Measurements from ENCODE around the gene FMNL2.

FMNL2 gene

DNA sequence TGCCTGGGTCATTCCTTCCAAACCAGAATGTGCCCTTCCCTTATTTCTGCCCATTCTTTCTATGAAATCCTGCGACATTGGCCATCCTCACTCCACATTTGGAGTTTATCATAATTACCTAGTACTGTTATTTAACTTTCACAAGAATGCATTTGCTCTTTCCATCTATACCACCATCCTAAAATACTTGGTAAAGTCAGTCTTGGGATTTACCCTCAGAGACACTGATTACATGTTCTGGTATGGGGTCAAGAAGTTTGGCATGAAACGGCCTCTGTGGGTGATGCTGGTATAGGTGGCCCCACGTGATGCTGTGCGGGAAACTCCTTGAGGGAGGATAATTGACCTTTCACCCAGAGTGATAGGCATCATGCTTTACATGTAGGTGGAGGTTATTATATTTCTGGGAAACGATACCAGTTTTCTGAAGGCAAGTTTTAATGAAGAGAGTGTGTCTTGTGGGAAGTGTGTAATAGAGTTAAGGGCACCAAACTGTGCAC lies 123.5 kb downstream of the FMNL2 start:
- H3K36me3 ChIP-seq (replicated peaks; ENCODE audit: insufficient read depth, low read length) = no peaks in the 10 kb centered on the region
- no peaks in the 10 kb centered on the region for H4K20me1 ChIP-seq (ENCODE audit: insufficient read depth, low read length)
- no peaks in the 10 kb centered on the region for H3K9me3 ChIP-seq (replicated peaks; ENCODE audit: insufficient read depth, low read length)
- H3K27me3 ChIP-seq (replicated peaks; ENCODE audit: insufficient read depth, low read length) = no peaks in the 10 kb centered on the region
- no peaks in the 10 kb centered on the region for H3K9me2 ChIP-seq (replicated peaks; ENCODE audit: insufficient read depth, low read length)
- H3K79me2 ChIP-seq (ENCODE audit: low read length) = no peaks in the 10 kb centered on the region
- H3F3A ChIP-seq (ENCODE audit: insufficient read depth, low read length) = no peaks in the 10 kb centered on the region
- H3K4me2 ChIP-seq (ENCODE audit: low read depth, low read length) = no peak overlapping the region
- no peaks in the 10 kb centered on the region for H3K4me1 ChIP-seq (ENCODE audit: low read length)
- no peak for DNase-seq
- H3K9ac ChIP-seq (ENCODE audit: low read length) = no peak overlapping the region
- no peak for TF ChIP-seq EZH2phosphoT487 (IDR thresholded peaks at IDR 0.05; ENCODE audit: low read length)
- TF ChIP-seq EZH2 (optimal IDR thresholded peaks at IDR 0.05; ENCODE audit: low read depth, low read length) = no peak
- TF ChIP-seq, protein P1, sequence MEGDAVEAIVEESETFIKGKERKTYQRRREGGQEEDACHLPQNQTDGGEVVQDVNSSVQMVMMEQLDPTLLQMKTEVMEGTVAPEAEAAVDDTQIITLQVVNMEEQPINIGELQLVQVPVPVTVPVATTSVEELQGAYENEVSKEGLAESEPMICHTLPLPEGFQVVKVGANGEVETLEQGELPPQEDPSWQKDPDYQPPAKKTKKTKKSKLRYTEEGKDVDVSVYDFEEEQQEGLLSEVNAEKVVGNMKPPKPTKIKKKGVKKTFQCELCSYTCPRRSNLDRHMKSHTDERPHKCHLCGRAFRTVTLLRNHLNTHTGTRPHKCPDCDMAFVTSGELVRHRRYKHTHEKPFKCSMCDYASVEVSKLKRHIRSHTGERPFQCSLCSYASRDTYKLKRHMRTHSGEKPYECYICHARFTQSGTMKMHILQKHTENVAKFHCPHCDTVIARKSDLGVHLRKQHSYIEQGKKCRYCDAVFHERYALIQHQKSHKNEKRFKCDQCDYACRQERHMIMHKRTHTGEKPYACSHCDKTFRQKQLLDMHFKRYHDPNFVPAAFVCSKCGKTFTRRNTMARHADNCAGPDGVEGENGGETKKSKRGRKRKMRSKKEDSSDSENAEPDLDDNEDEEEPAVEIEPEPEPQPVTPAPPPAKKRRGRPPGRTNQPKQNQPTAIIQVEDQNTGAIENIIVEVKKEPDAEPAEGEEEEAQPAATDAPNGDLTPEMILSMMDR (IDR thresholded peaks at IDR 0.05; ENCODE audit: low read length) = no peak
- no peak overlapping the region for H3K27ac ChIP-seq (ENCODE audit: low read length)
- H2AFZ ChIP-seq (ENCODE audit: low read length) = no peak overlapping the region
- H3K4me3 ChIP-seq (ENCODE audit: low read length) = no peak overlapping the region

- no peaks in the 10 kb centered on the region for H3F3A ChIP-seq (ENCODE audit: insufficient read depth, low read length)
- H3K4me2 ChIP-seq (ENCODE audit: low read depth, low read length) = no peak overlapping the region
- H3K9me2 ChIP-seq (replicated peaks; ENCODE audit: insufficient read depth, low read length) = no peaks in the 10 kb centered on the region
- no peaks in the 10 kb centered on the region for H4K20me1 ChIP-seq (ENCODE audit: insufficient read depth, low read length)
- no peak overlapping the region for H2AFZ ChIP-seq (ENCODE audit: low read length)
- no peak for DNase-seq
- no peaks in the 10 kb centered on the region for H3K9me3 ChIP-seq (replicated peaks; ENCODE audit: insufficient read depth, low read length)
- H3K79me2 ChIP-seq (ENCODE audit: low read length) = no peaks in the 10 kb centered on the region
- H3K9ac ChIP-seq (ENCODE audit: low read length) = no peak overlapping the region
- TF ChIP-seq, protein P1 (IDR thresholded peaks at IDR 0.05; ENCODE audit: low read length) = no peak
- TF ChIP-seq EZH2phosphoT487 (IDR thresholded peaks at IDR 0.05; ENCODE audit: low read length) (no peak), EZH2 (optimal IDR thresholded peaks at IDR 0.05; ENCODE audit: low read depth, low read length) (no peak)
- H3K4me3 ChIP-seq (ENCODE audit: low read length) = no peak overlapping the region
- H3K27ac ChIP-seq (ENCODE audit: low read length) = no peak overlapping the region
- H3K4me1 ChIP-seq (ENCODE audit: low read length) = no peaks in the 10 kb centered on the region
- no peaks in the 10 kb centered on the region for H3K36me3 ChIP-seq (replicated peaks; ENCODE audit: insufficient read depth, low read length)
- H3K27me3 ChIP-seq (replicated peaks; ENCODE audit: insufficient read depth, low read length) = no peaks in the 10 kb centered on the region
Measured at GRCh38 chr2:152459091-152459490, 124.1 kb downstream of the FMNL2 start.

GRCh38 chr2:152460567-152460966 lies 125.6 kb downstream of the FMNL2 start:
- no peak overlapping the region for H3K4me2 ChIP-seq (ENCODE audit: low read depth, low read length)
- H3F3A ChIP-seq (ENCODE audit: insufficient read depth, low read length) = no peaks in the 10 kb centered on the region
- DNase-seq = no peak
- no peaks in the 10 kb centered on the region for H3K9me3 ChIP-seq (replicated peaks; ENCODE audit: insufficient read depth, low read length)
- H3K27me3 ChIP-seq (replicated peaks; ENCODE audit: insufficient read depth, low read length) = no peaks in the 10 kb centered on the region
- H3K27ac ChIP-seq (ENCODE audit: low read length) = no peak overlapping the region
- H3K9ac ChIP-seq (ENCODE audit: low read length) = no peak overlapping the region
- no peak overlapping the region for H2AFZ ChIP-seq (ENCODE audit: low read length)
- TF ChIP-seq, protein P1 (IDR thresholded peaks at IDR 0.05; ENCODE audit: low read length) = no peak
- no peak for TF ChIP-seq EZH2phosphoT487 (IDR thresholded peaks at IDR 0.05; ENCODE audit: low read length)
- no peak for TF ChIP-seq EZH2 (optimal IDR thresholded peaks at IDR 0.05; ENCODE audit: low read depth, low read length)
- no peaks in the 10 kb centered on the region for H3K36me3 ChIP-seq (replicated peaks; ENCODE audit: insufficient read depth, low read length)
- no peaks in the 10 kb centered on the region for H4K20me1 ChIP-seq (ENCODE audit: insufficient read depth, low read length)
- H3K79me2 ChIP-seq (ENCODE audit: low read length) = no peaks in the 10 kb centered on the region
- no peak overlapping the region for H3K4me3 ChIP-seq (ENCODE audit: low read length)
- H3K4me1 ChIP-seq (ENCODE audit: low read length) = no peaks in the 10 kb centered on the region
- H3K9me2 ChIP-seq (replicated peaks; ENCODE audit: insufficient read depth, low read length) = no peaks in the 10 kb centered on the region

Measured in MM.1S (cell line).